ENCODE data around the gene RAPGEF4. TPM values are rescaled to one million over a fixed set of nuclear protein-coding genes. Genes with fewer than 3 reads are reported as not detected.

RAPGEF4 gene
- total RNA-seq, 1 experiment from 2014 or later = 1.4 TPM

- no peak overlapping the region for H3K4me2 ChIP-seq (ENCODE audit: insufficient read depth, insufficient read length, low read length)
- no peaks in the 10 kb centered on the region for H3K79me2 ChIP-seq (ENCODE audit: insufficient read depth, low read length)
- no peak overlapping the region for H3K4me3 Mint-ChIP-seq
- H4K8ac ChIP-seq (replicated peaks; ENCODE audit: insufficient read length, low read depth, low read length) = no peak overlapping the region
- WGBS (ENCODE audit: extremely low coverage, insufficient read length, low lambda C conversion rate) = no CpG with 5 or more reads among the region's 2 CpGs
- H2AK5ac ChIP-seq (ENCODE audit: insufficient read length, low read length) = no peak overlapping the region
- H3K4me1 ChIP-seq (ENCODE audit: insufficient read depth, low read length) = no peaks in the 10 kb centered on the region
- H3K27ac ChIP-seq (ENCODE audit: insufficient read length, low read depth, low read length) = no peak overlapping the region
- H3K23ac ChIP-seq (ENCODE audit: insufficient read length, low read depth, low read length) = no peak overlapping the region
- H3K27me3 ChIP-seq (ENCODE audit: insufficient read depth, low read length) = no peaks in the 10 kb centered on the region
- H2AFZ ChIP-seq (ENCODE audit: low read length) = no peak overlapping the region
- no peak overlapping the region for H3K4ac ChIP-seq (ENCODE audit: low read depth, low read length)
- TF ChIP-seq, protein P1, sequence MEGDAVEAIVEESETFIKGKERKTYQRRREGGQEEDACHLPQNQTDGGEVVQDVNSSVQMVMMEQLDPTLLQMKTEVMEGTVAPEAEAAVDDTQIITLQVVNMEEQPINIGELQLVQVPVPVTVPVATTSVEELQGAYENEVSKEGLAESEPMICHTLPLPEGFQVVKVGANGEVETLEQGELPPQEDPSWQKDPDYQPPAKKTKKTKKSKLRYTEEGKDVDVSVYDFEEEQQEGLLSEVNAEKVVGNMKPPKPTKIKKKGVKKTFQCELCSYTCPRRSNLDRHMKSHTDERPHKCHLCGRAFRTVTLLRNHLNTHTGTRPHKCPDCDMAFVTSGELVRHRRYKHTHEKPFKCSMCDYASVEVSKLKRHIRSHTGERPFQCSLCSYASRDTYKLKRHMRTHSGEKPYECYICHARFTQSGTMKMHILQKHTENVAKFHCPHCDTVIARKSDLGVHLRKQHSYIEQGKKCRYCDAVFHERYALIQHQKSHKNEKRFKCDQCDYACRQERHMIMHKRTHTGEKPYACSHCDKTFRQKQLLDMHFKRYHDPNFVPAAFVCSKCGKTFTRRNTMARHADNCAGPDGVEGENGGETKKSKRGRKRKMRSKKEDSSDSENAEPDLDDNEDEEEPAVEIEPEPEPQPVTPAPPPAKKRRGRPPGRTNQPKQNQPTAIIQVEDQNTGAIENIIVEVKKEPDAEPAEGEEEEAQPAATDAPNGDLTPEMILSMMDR (conservative IDR thresholded peaks at IDR 0.05) = no peak
- H2BK120ac ChIP-seq (ENCODE audit: low read depth, low read length, poor library complexity, severe bottlenecking) = no peak overlapping the region
- no peak overlapping the region for H3K18ac ChIP-seq (ENCODE audit: insufficient read length, low read depth, low read length)
- H3K79me1 ChIP-seq (ENCODE audit: insufficient read depth, low read depth, low read length, poor library complexity, severe bottlenecking) = no peaks in the 10 kb centered on the region
- H4K5ac ChIP-seq (ENCODE audit: insufficient read length, low read depth, low read length) = no peak overlapping the region
- no peak overlapping the region for H2BK15ac ChIP-seq (ENCODE audit: low read depth, low read length)
- H2BK12ac ChIP-seq (ENCODE audit: insufficient read length, low read depth, low read length) = no peak overlapping the region
- DNase-seq = no peak
- H3T11ph ChIP-seq (ENCODE audit: low read length) = no peak overlapping the region
- no peak overlapping the region for H2BK20ac ChIP-seq (ENCODE audit: low read depth, low read length, poor library complexity, severe bottlenecking)
- H3K9ac ChIP-seq (ENCODE audit: extremely low read depth, insufficient read length, low read length) = no peak overlapping the region
- H3K56ac ChIP-seq (ENCODE audit: insufficient read length, low read depth, low read length) = no peak overlapping the region
- no peaks in the 10 kb centered on the region for H3K9me3 Mint-ChIP-seq
- no peaks in the 10 kb centered on the region for H3K36me3 Mint-ChIP-seq (ENCODE audit: insufficient read depth in 1 of 3, low read depth in 3 of 3)
- no peaks in the 10 kb centered on the region for H4K20me1 ChIP-seq (ENCODE audit: control insufficient read depth, insufficient read depth, insufficient read length)
- H4K91ac ChIP-seq (ENCODE audit: insufficient read length, low read depth, low read length) = no peak overlapping the region
- H3K27me3 Mint-ChIP-seq (ENCODE audit: low read depth) = no peaks in the 10 kb centered on the region; the same call in 1 of the 2 replicates
- no peak overlapping the region for H3K14ac ChIP-seq (ENCODE audit: insufficient read depth, low read length)
- H3K27ac Mint-ChIP-seq = no peak overlapping the region
- H2BK5ac ChIP-seq (ENCODE audit: insufficient read length, low read length) = no peak overlapping the region
- no peaks in the 10 kb centered on the region for H3K23me2 ChIP-seq (ENCODE audit: insufficient read length, low read depth, low read length, poor library complexity, severe bottlenecking)
- no peaks in the 10 kb centered on the region for H3K9me3 ChIP-seq (ENCODE audit: control insufficient read depth, low read depth, low read length)
- H3K4me1 Mint-ChIP-seq = peaks cover 9 to 13% of the 10 kb centered on the region in 2 experiments
Observed at GRCh38 chr2:172811027-172811426, 75.4 kb downstream of the RAPGEF4 start.
